ENCODE measurements around the gene MBTD1. TPM values are rescaled to one million over a fixed set of nuclear protein-coding genes. Genes with fewer than 3 reads are reported as not detected.

MBTD1 gene
- total and polyA plus RNA-seq, 9 of the 15 experiments (the other 6 are each of a cell fraction or from before 2014, with no cell fraction given) = 2.1 to 26.3 (median 13.3) TPM

DNA sequence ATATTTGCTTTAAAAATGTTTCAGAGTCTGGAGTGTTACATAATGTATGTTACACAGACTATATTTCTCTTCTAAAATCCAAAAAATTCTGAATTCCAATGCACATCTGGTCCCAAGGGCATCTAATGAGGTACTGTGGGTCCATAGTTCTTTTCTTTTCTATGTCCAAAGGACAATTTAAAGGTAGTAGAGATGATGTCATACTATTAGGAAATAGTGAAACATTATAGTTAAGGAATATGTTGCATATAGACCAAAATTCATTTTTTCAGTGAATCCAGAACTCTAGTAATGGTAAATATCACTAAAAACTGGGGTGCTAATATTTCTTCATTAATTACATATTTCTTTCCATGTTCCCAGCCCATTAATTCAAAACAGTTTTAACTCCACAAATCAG lies 70.7 kb downstream of the MBTD1 start (continued):
- TF ChIP-seq NR4A1 (CRISPR knock-in tag; IDR thresholded peaks at IDR 0.05) = no peak
- TF ChIP-seq NR4A1 (tag; IDR thresholded peaks at IDR 0.05) = no peak
- TF ChIP-seq RFX7 (CRISPR knock-in tag; IDR thresholded peaks at IDR 0.05) = no peak
- no peak for TF ChIP-seq CEBPG (CRISPR knock-in tag; IDR thresholded peaks at IDR 0.05)
- TF ChIP-seq CEBPG (tag; conservative IDR thresholded peaks at IDR 0.05 in 1 of 2, IDR thresholded peaks at IDR 0.05 in 1 of 2) = peak in 1 of 2 experiments; percentile 34; a peak in 1 of 4 replicates

GRCh38 chr17:51188271-51188833 lies 71.5 kb downstream of the MBTD1 start:
- TF ChIP-seq MAFG (tag; conservative IDR thresholded peaks at IDR 0.05) (peak; percentile 28; the same call in 1 of the 2 replicates), STAT5A (IDR thresholded peaks at IDR 0.05; ENCODE audit: borderline replicate concordance, low read length) (no peak), ZNF316 (IDR thresholded peaks at IDR 0.05) (peak; percentile 63), C11orf30 (IDR thresholded peaks at IDR 0.05; ENCODE audit: low read depth) (peak; percentile 52), PTTG1 (tag; IDR thresholded peaks at IDR 0.05; ENCODE audit: low read depth) (no peak)
- TF ChIP-seq, protein P1, sequence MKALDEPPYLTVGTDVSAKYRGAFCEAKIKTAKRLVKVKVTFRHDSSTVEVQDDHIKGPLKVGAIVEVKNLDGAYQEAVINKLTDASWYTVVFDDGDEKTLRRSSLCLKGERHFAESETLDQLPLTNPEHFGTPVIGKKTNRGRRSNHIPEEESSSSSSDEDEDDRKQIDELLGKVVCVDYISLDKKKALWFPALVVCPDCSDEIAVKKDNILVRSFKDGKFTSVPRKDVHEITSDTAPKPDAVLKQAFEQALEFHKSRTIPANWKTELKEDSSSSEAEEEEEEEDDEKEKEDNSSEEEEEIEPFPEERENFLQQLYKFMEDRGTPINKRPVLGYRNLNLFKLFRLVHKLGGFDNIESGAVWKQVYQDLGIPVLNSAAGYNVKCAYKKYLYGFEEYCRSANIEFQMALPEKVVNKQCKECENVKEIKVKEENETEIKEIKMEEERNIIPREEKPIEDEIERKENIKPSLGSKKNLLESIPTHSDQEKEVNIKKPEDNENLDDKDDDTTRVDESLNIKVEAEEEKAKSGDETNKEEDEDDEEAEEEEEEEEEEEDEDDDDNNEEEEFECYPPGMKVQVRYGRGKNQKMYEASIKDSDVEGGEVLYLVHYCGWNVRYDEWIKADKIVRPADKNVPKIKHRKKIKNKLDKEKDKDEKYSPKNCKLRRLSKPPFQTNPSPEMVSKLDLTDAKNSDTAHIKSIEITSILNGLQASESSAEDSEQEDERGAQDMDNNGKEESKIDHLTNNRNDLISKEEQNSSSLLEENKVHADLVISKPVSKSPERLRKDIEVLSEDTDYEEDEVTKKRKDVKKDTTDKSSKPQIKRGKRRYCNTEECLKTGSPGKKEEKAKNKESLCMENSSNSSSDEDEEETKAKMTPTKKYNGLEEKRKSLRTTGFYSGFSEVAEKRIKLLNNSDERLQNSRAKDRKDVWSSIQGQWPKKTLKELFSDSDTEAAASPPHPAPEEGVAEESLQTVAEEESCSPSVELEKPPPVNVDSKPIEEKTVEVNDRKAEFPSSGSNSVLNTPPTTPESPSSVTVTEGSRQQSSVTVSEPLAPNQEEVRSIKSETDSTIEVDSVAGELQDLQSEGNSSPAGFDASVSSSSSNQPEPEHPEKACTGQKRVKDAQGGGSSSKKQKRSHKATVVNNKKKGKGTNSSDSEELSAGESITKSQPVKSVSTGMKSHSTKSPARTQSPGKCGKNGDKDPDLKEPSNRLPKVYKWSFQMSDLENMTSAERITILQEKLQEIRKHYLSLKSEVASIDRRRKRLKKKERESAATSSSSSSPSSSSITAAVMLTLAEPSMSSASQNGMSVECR (CRISPR knock-in tag; IDR thresholded peaks at IDR 0.05) = no peak
- ATAC-seq (no peak), DNase-seq (ENCODE audit: extremely low read depth in 1 of 4, low spot score in 3 of 4) (no peak), FAIRE-seq (no peak)
- H3K4me1 ChIP-seq (replicated peaks in 1 of 2; ENCODE audit: control insufficient read depth in 2 of 2, insufficient read depth in 2 of 2, low read length in 2 of 2) = no peaks in the 10 kb centered on the region
- 85% methylated on average over 6 of the region's 9 CpGs for WGBS (ENCODE audit: insufficient coverage, low coverage, missing lambda C conversion rate)
- no peak overlapping the region for H3K27ac ChIP-seq (ENCODE audit: extremely low read depth, low read depth, low read length)
- no peak overlapping the region for H2AFZ ChIP-seq (ENCODE audit: low read depth, low read length)
- no peaks in the 10 kb centered on the region for H3K79me2 ChIP-seq (ENCODE audit: control insufficient read depth, insufficient read depth, low read length)
- in situ Hi-C loops (cut with MboI) = no loop called here
- H3K27me3 ChIP-seq (ENCODE audit: control insufficient read depth in 2 of 2, insufficient read depth in 2 of 2, low read length in 2 of 2) = no peaks in the 10 kb centered on the region
- no peaks in the 10 kb centered on the region for H4K20me1 ChIP-seq (replicated peaks; ENCODE audit: control insufficient read depth, insufficient read depth, low read length)
- peaks cover 73% of the 10 kb centered on the region for H3K36me3 ChIP-seq (ENCODE audit: control insufficient read depth, insufficient read depth, low read length)
- ChIA-PET CTCF (ENCODE audit: low intra/inter-chr PET ratio) (no interaction called here), POLR2A (interaction anchor here (0.6 to 1.7 kb wide), 4 partner anchors 9 to 1310 kb away, joined by 3 to 4 read pairs (median 4); no protein-coding TSS in a partner anchor)
- no peak overlapping the region for H3K9ac ChIP-seq (ENCODE audit: insufficient read depth in 1 of 2, low read depth in 2 of 2, low read length in 2 of 2)
- no peaks in the 10 kb centered on the region for H3K9me1 ChIP-seq (ENCODE audit: control insufficient read depth, insufficient read depth, low read length)
- intact Hi-C loops (cut with micrococcal nuclease) = no loop called here
- no TSS peak for BruUV-seq (replicated peaks)
- H3K9me3 ChIP-seq (replicated peaks; ENCODE audit: control insufficient read depth, insufficient read depth, low read depth, low read length) = no peaks in the 10 kb centered on the region
- H3K4me3 ChIP-seq = no peak overlapping the region
- H3K4me2 ChIP-seq (ENCODE audit: insufficient read depth, low read length) = no peak overlapping the region
